HEK293T (cell line): ENCODE results near the gene EPS8L2.

Experiments
- CTCF ChIA-PET: fragments of 350-600 bp; formaldehyde crosslinking; extraction: SDS; loops from one replicate; lab custom pipeline; 2021; ENCODE audit warnings: antibody characterized with exemption, inconsistent platforms; lab: Yijun Ruan, JAX
- POLR2A ChIA-PET: fragments of 350-600 bp; formaldehyde crosslinking; extraction: SDS; loops from one replicate; lab custom pipeline; 2020; ENCODE audit warnings: antibody characterized with exemption, inconsistent platforms; lab: Yijun Ruan, JAX
- DNase-seq: peaks from one replicate; pipeline ENCODE4 v3.0.0; 2012; ENCODE audit warnings: mixed read lengths; ENCODE audit errors: extremely low spot score
- ARNT ChIP-seq: fragments of 450-650 bp; IDR thresholded peaks from 2 replicates; pipeline ENCODE4 v1.6.1; 2017; ENCODE audit warnings: mild to moderate bottlenecking
- BHLHE40 ChIP-seq: fragments of 450-650 bp; IDR thresholded peaks from 2 replicates; pipeline ENCODE4 v1.6.1; 2016; ENCODE audit warnings: mild to moderate bottlenecking, moderate library complexity, borderline replicate concordance
- CTBP1 ChIP-seq: fragments of 450-650 bp; IDR thresholded peaks from 2 replicates; pipeline ENCODE4 v1.6.1; 2016; ENCODE audit warnings: borderline replicate concordance
- ELF4 ChIP-seq: fragments of 450-650 bp; IDR thresholded peaks from 2 replicates; pipeline ENCODE4 v1.6.1; 2017; ENCODE audit warnings: antibody characterized with exemption
- FOXA1 ChIP-seq: fragments of 450-650 bp; IDR thresholded peaks from 2 replicates; pipeline ENCODE4 v1.6.1; 2016; ENCODE audit warnings: mild to moderate bottlenecking
- FOXK2 ChIP-seq: fragments of 450-650 bp; IDR thresholded peaks from 2 replicates; pipeline ENCODE4 v1.6.1; 2016; ENCODE audit warnings: mild to moderate bottlenecking
- FOXM1 ChIP-seq: fragments of 450-650 bp; IDR thresholded peaks from 2 replicates; pipeline ENCODE4 v1.6.1; 2017; ENCODE audit warnings: mild to moderate bottlenecking, borderline replicate concordance
- HDGF ChIP-seq: fragments of 450-650 bp; IDR thresholded peaks from 2 replicates; pipeline ENCODE4 v1.6.1; 2017; ENCODE audit warnings: antibody characterized with exemption, borderline replicate concordance
- L3MBTL2 ChIP-seq: fragments of 450-650 bp; conservative IDR thresholded peaks from 2 replicates; pipeline ENCODE4 v1.6.1; 2016; ENCODE audit warnings: mild to moderate bottlenecking
- LEF1 ChIP-seq: fragments of 450-650 bp; IDR thresholded peaks from 2 replicates; pipeline ENCODE4 v1.6.1; 2017; ENCODE audit warnings: mild to moderate bottlenecking, borderline replicate concordance
- NFRKB ChIP-seq: fragments of 450-650 bp; IDR thresholded peaks from 2 replicates; pipeline ENCODE4 v1.6.1; 2016; ENCODE audit warnings: mild to moderate bottlenecking, moderate library complexity
- SP1 ChIP-seq: fragments of 450-650 bp; IDR thresholded peaks from 2 replicates; pipeline ENCODE4 v1.6.1; 2017
- SUZ12 ChIP-seq: fragments of 450-650 bp; IDR thresholded peaks from 2 replicates; pipeline ENCODE4 v1.6.1; 2016; ENCODE audit warnings: mild to moderate bottlenecking
- TARDBP ChIP-seq: fragments of 450-650 bp; IDR thresholded peaks from 2 replicates; pipeline ENCODE4 v1.6.1; 2016
- ZNF384 ChIP-seq: fragments of 450-650 bp; IDR thresholded peaks from 2 replicates; pipeline ENCODE4 v1.6.1; 2016
- TF ChIP-seq, protein P1 (sequence below): fragments of 450-650 bp; IDR thresholded peaks from 2 replicates; pipeline ENCODE4 v1.6.1; 2016

Gene EPS8L2

DNA sequence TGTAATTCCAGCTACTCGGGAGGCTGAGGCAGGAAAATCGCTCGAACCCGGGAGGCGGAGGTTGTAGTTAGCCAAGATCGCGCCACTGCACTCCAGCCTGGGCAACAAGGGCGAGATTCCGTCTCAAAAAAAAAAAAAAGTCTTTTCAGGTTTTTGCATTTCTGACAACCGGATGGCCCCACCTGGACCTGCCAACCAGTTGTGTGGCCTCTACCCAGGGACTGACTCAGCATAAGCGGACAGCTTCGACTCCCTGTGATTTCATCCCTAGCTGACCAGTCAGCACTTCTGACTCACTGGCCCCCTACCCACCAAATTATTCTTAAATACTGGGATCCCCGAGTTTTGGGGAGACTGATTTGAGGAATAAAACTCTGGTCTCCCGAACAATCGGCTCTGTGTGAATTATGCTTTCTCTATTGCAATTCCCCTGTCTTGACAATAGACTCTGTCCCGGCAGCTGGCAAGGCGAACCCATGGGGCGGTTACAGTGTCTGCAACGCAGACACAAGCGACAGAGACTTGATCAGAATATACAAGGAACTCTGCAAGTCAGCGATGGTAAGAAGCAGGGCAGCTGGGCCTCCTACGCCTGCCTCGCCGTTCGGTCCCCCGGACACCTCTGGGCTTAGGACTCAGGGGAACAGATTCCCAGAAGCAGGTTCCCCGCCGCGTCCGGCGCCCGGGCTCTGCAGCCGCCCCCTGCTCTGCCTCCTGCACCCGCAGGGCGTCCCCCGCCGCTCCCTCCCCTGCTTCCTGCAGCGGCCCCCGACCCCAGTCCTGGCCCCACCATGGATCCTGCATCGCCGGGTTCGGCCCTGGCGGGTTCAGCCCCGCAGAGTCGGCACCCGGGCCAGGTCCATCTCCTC, 40.5 kb downstream of the EPS8L2 start:
- no peak for TF ChIP-seq LEF1
- TF ChIP-seq SUZ12: no peak
- peak; percentile 49; the same call in 1 of the 2 replicates for TF ChIP-seq L3MBTL2
- POLR2A ChIA-PET: interaction anchor here (0.6 to 2.6 kb wide), 13 partner anchors 10 to 284 kb away, joined by 3 to 13 read pairs (median 3); no protein-coding TSS in a partner anchor
- DNase-seq: no peak
- CTCF ChIA-PET: interaction anchor here (0.6 to 1.0 kb wide), 4 partner anchors 17 to 165 kb away, joined by 3 read pairs; partner anchors contain the start of gene TMEM80

DNA sequence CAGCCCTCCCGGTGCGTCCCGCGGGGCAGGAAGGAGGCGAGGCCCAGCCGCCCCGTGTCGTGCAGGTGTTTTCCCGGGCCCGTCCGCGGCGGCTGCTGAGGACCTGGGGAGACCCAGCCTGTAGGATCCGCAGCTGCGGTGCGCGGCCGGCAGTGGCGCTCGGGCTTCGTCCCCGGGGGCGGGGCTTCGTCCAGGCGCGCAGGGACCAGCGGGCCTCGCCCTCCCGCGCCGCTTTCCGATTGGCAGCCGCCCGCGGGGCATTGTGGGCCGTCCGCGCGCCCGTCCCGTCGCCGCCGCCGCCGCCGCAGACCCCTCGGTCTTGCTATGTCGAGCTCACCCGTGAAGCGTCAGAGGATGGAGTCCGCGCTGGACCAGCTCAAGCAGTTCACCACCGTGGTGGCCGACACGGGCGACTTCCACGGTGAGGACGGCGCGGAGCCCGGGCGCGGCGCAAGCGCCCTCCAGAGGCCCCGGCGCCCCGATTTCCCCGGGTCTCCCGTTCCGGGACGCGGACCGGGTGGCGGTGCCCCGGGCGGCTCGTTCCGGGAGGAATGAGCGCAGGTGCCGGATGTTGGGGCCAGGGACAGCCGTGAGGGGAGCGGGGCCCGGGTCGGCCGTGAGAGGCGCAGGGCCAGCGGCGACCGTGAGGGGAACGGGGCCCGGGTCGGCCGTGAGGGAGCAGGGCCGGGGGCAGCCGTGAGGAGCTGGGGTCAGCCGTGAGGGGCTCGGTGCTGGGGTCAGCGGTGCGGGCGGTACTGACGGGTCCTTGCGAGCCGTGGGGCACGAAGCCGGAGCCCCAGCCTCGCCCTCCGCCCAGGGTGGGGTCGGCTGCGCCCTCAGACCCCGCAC, 41.4 kb downstream of the EPS8L2 start, which contains the start of gene TALDO1:
Gene TALDO1 (plus strand): TSS at position 307 of the 849 bp plus-strand sequence. CDS start 18 bp downstream, at position 325.
- ChIA-PET CTCF (interaction anchor here (0.6 to 1.6 kb wide), 3 partner anchors 20 to 51 kb away, joined by 3 to 6 read pairs (median 3); partner anchors contain the start of gene TMEM80), POLR2A (interaction anchor here (0.5 to 2.6 kb wide), 17 partner anchors 8 to 520 kb away, joined by 3 to 13 read pairs (median 3); no protein-coding TSS in a partner anchor)
- DNase-seq: peak; percentile 95
- TF ChIP-seq NFRKB (no peak), L3MBTL2 (no peak), ELF4 (no peak), SUZ12 (no peak), TARDBP (no peak), FOXK2 (no peak), FOXA1 (no peak), CTBP1 (no peak), LEF1 (no peak), ZNF384 (no peak), FOXM1 (no peak), BHLHE40 (no peak), SP1 (no peak), ARNT (no peak), HDGF (no peak)
- TF ChIP-seq, protein P1, sequence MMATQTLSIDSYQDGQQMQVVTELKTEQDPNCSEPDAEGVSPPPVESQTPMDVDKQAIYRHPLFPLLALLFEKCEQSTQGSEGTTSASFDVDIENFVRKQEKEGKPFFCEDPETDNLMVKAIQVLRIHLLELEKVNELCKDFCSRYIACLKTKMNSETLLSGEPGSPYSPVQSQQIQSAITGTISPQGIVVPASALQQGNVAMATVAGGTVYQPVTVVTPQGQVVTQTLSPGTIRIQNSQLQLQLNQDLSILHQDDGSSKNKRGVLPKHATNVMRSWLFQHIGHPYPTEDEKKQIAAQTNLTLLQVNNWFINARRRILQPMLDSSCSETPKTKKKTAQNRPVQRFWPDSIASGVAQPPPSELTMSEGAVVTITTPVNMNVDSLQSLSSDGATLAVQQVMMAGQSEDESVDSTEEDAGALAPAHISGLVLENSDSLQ: no peak

DNA sequence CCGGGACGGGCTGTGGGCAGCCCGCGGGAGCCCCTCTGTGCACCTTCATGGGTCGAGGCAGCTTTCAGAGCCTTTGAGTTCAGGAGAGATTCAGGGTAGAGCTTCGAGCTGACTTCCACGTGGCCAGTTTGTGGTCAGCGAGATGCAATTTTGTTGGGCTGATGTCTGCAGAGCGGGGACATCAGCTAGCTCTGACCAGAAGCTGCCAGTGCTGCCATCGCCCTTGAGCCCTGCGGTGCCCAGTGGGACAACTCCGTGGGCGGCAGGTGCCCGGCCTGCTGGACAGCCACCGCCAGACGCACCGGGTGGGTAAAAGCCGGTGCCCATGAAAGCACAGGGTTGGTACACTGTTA, 42.0 kb downstream of the EPS8L2 start:
- TF ChIP-seq L3MBTL2 (peak; percentile 89), FOXM1 (no peak)
- POLR2A ChIA-PET: interaction anchor here (0.5 to 2.6 kb wide), 12 partner anchors 9 to 520 kb away, joined by 3 to 13 read pairs (median 4); no protein-coding TSS in a partner anchor

DNA sequence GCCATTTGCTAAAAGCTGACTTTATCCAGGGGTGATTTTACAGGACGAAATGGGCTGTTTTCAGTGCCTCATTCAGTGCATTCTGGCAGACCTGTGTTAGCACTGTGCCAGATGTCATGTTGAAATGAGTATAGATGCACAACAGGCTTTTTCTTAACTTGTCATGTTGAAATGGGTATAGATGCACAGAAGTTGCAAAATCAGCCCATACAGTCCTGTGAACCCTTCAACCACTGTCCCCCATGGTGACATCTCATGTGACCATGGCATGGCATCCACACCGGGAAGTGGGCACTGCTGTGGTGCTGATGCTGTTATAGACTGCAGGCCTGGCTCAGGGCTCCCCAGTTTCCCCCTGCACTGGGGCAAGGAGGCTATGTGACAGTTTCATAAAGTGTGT, 43.7 kb downstream of the EPS8L2 start:
- TF ChIP-seq HDGF (no peak), FOXK2 (no peak), LEF1 (no peak), BHLHE40 (no peak), FOXM1 (no peak), NFRKB (no peak), SP1 (no peak), ARNT (no peak), FOXA1 (no peak), L3MBTL2 (no peak), ZNF384 (no peak), CTBP1 (no peak)
- TF ChIP-seq, protein P1: no peak
- DNase-seq: no peak
- CTCF ChIA-PET: no interaction called here

More for the DNA sequence above, 42.0 kb downstream of the EPS8L2 start:
- no peak for DNase-seq
- CTCF ChIA-PET: interaction anchor here (1.6 kb wide), 1 partner anchor 21 kb away, joined by 6 read pairs; no protein-coding TSS in a partner anchor

DNA sequence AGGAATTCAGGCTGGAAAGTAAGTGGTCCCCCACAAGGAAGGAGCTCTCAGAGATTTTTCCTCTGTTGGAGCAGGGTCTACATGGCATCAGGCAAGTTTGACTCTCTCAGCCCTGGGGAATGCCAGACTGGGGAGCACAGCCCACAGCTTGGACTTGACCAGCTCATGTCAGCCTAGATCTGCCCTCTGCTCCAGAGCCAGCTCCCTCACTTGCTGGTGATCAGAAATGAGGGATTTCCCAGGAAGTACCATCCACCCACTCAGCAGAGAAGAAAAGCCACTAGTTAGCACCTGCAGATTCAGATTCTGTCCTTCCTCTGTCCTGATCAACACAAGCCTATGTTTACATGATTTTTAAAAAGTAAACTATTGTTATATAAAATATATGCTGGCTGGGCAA, 54.2 kb downstream of the EPS8L2 start:
- no peak for TF ChIP-seq HDGF
- TF ChIP-seq ARNT: no peak
- no peak for TF ChIP-seq FOXM1
- TF ChIP-seq, protein P1: no peak
- no peak for TF ChIP-seq ZNF384
- no peak for TF ChIP-seq SUZ12
- TF ChIP-seq FOXK2: no peak
- TF ChIP-seq FOXA1: no peak
- TF ChIP-seq ELF4: no peak
- no peak for TF ChIP-seq L3MBTL2
- no peak for TF ChIP-seq BHLHE40
- no peak for TF ChIP-seq SP1
- no peak for TF ChIP-seq TARDBP
- no peak for TF ChIP-seq LEF1
- no peak for TF ChIP-seq NFRKB
- no peak for TF ChIP-seq CTBP1
- POLR2A ChIA-PET: interaction anchor here (1.6 kb wide), 1 partner anchor 13 kb away, joined by 6 read pairs; the partner anchor contains the start of gene TALDO1
- CTCF ChIA-PET: no interaction called here
- no peak for DNase-seq

More for the DNA sequence above, 43.7 kb downstream of the EPS8L2 start:
- POLR2A ChIA-PET: interaction anchor here (1.5 kb wide), 1 partner anchor 14 kb away, joined by 3 read pairs; no protein-coding TSS in a partner anchor
